HFF-Myc (cell line): ENCODE results near the gene DDX27.

Experiments used
- DNase-seq: peaks from one replicate; pipeline ENCODE4 v3.0.0-alpha.2; 2011; ENCODE audit warnings: low read depth; ENCODE audit errors: extremely low read depth
- H3K4me3 ChIP-seq: replicated peaks from 2 replicates; pipeline ENCODE4 v1.5.1; 2011; ENCODE audit warnings: low read depth, mild to moderate bottlenecking, control low read depth, low read length
- TF ChIP-seq, protein P1 (sequence below): IDR thresholded peaks from 2 replicates; pipeline ENCODE4 v1.5.1; 2012; ENCODE audit warnings: mild to moderate bottlenecking, low read depth, low read length, control low read depth; ENCODE audit errors: missing control alignments

The DDX27 gene

DNA sequence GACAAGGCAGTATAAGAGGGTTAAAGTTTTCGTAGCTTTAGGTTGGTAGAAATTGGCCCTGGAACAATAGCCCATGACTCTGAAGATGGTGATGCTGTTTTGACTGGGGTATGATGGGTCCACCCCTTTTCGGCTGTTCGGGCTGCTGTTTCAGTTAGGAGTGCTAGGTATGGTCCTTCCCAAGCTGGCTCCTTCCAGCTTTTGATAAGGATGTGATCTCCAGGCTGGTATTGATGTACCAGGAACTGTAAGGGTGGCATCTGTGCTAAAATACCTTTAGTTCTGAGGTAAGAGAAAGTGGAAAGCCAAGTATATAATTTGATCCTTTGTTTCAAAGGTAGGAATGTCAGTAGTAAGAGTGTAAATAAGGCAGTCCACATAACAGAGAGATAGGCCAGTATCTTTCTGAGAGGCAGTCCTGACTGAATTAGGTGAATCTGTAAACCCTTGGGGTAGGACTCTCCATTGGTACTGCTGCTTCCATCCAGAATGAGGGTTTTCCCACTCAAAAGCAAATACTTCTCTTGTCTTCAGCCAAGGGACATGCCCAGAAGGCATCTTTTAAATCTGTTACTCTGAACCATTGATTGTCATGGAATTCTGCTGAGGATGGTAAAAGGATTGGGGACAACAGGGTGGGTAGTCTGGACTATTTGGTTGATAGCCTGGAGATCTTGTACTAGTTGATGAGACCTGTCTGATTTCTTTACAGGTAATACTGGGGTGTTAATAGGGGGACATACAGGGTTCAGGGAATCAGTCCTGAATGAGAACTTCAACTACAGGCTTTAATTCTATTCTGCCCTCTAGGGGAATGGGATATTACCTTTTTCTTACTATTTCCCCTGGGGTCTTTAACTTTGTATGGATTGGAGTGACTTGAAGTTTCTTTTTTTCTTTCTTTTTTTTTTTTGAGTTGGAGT lies 64.7 kb downstream of the DDX27 start:
- TF ChIP-seq, protein P1, sequence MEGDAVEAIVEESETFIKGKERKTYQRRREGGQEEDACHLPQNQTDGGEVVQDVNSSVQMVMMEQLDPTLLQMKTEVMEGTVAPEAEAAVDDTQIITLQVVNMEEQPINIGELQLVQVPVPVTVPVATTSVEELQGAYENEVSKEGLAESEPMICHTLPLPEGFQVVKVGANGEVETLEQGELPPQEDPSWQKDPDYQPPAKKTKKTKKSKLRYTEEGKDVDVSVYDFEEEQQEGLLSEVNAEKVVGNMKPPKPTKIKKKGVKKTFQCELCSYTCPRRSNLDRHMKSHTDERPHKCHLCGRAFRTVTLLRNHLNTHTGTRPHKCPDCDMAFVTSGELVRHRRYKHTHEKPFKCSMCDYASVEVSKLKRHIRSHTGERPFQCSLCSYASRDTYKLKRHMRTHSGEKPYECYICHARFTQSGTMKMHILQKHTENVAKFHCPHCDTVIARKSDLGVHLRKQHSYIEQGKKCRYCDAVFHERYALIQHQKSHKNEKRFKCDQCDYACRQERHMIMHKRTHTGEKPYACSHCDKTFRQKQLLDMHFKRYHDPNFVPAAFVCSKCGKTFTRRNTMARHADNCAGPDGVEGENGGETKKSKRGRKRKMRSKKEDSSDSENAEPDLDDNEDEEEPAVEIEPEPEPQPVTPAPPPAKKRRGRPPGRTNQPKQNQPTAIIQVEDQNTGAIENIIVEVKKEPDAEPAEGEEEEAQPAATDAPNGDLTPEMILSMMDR = no peak
- peak overlapping the region; percentile 99 for H3K4me3 ChIP-seq
- DNase-seq = no peak

DNA sequence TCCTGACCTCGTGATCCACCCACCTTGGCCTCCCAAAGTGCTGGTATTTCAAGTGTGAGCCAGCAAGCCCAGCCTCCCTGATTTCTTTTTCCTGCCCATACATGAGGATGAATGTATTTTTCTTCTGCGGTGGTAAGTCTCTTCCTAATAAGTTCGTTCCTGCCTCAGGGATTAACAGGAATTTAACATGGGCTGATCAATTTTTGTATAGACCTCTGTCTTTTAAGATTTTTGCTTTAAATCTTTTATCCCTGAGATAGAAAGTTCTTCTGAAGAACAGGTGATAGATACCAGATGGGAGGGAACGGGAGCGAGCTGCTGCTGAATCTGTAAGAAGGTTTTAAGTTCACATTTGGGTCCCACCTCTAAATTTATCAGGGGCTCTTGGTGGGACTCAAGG lies 65.6 kb downstream of the DDX27 start:
- peak overlapping the region; percentile 99 for H3K4me3 ChIP-seq
- TF ChIP-seq, protein P1 = no peak
- no peak for DNase-seq

DNA sequence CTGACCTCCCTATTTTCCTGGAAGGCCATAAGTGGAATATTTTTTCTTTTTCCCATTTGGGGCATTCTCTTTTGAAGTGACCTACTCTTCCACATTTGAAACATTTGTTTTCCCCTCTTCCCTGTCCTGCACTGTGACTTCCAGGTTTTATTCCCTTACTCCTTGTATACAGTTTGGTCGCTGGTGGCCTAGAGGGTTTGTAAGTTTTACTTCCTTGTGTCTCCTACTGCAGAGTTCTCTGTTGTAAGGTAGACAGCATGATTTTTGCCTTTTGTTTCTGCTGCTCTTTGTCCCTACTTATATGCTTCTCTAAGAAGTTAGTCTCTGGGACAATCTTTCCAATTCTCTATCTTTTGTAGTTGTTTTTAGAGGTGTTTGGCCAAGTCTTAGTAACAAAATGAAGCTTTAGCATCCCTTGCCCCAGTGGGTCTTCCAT lies 66.0 kb downstream of the DDX27 start:
- TF ChIP-seq, protein P1 = no peak
- DNase-seq = no peak
- peak overlapping the region; percentile 99 for H3K4me3 ChIP-seq

DNA sequence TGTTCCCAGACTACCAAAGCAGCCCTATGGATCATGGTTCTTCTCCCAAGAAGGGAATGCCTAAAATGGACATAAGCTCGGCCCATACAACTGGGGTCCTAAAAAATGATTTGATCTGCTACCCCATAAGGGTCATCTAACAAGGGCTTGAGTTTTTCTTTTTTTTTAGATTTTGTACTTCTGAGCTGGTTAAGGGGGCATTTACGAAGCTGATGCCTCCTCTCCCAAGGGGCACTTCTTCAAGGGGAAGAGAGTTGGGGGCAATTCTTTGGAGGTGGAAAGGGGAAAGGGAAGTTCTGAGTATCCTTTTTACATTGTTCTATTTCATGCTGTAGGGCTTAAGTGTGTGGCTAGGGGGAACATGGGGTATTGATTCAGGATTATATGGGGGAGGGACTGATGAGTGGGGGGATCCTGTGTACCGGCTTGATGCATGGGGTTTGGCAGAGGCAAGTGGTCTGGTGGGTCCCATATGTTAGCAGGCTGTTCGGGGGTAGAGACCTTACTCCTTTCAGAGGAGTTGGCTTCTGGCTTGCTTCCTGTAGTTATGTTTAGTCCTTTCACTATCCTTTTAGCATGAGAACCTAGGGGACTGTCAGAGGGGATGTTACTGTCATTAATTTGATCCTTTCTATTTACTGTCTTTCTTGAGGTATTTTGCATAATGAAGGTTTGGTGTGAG lies 66.7 kb downstream of the DDX27 start:
- peak overlapping the region; percentile 99 for H3K4me3 ChIP-seq
- DNase-seq = no peak
- TF ChIP-seq, protein P1 = no peak

DNA sequence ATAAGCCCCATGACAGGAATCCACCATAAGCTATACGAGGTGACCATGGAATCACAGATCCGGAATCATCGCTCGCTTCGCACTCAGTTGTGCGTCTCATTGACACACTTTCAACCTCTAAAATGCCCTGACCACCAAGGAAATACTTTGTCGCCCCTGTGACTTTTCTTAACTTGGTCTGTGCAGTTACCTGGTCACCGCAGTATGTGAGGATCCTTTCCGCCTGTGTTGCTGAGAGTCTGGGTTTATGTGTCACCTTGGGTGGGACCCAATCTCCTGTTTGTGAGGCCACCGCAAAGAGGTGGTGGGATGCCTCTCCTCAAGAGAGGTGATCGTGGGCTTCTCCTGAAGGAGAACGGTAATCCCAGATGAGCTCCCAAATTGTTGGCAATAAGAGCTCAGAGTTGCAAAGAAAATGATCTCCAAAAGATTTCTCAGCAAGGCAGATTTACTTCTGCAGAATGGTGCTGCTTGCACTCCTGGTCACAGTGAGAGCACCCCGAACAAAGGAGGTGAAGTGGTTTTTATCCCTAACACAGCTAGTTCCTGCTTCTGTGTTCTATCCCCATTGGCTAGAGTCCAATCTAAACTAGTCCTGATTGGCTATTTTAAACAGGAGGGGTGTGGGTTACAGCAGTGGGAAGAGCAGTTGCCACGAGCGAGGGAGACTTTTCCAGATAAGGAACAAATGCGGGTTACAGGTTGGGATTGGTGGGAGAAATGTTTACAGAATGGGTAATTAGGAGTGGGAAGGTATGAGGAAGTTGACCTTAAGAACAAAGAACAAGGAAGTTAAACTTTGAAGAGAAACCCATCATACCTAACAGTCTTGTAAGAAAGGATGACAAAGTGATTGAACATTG lies 67.7 kb downstream of the DDX27 start:
- no peak for DNase-seq
- peak overlapping the region; percentile 99 for H3K4me3 ChIP-seq
- TF ChIP-seq, protein P1 = no peak

DNA sequence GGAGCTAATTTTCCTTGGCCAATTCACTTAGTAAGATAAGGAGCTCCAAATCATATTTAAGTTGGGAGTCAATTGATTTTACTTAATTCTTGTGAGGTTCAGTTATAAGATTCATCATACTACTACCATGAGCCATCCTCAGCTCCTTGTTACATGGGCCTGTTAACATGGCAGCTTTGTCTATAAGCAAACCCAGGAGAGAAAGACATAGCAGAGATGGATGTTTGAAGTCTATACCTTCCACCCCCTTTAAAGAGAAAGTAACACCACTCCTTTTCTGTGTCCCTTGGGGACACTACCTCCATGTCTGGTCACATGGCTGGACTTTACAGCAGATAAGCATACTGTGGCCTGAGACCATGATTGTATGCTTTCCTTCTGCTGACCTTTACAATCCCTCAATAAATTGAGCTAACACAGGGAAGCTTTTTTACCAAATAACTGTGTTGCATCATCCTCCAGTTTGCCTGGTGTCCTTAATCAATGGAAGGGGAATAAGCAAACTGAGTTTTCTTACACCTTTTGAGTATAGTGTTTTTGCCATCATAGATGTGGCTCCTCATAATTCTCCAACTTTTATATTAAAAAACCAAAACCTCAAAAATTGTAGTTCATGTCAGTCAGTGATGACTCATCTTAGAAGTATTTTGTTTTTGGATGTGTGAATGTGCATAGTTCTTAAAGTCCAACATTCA lies 68.5 kb downstream of the DDX27 start:
- DNase-seq = no peak
- peak overlapping the region; percentile 99 for H3K4me3 ChIP-seq
- TF ChIP-seq, protein P1 = no peak
